ENCODE measurements around the gene TMEM232. TPM values are rescaled to one million over a fixed set of nuclear protein-coding genes. Genes with fewer than 3 reads are reported as not detected.

The TMEM232 gene
- total RNA-seq, result 0.61 and 1.3 TPM in 2 replicates

DNA sequence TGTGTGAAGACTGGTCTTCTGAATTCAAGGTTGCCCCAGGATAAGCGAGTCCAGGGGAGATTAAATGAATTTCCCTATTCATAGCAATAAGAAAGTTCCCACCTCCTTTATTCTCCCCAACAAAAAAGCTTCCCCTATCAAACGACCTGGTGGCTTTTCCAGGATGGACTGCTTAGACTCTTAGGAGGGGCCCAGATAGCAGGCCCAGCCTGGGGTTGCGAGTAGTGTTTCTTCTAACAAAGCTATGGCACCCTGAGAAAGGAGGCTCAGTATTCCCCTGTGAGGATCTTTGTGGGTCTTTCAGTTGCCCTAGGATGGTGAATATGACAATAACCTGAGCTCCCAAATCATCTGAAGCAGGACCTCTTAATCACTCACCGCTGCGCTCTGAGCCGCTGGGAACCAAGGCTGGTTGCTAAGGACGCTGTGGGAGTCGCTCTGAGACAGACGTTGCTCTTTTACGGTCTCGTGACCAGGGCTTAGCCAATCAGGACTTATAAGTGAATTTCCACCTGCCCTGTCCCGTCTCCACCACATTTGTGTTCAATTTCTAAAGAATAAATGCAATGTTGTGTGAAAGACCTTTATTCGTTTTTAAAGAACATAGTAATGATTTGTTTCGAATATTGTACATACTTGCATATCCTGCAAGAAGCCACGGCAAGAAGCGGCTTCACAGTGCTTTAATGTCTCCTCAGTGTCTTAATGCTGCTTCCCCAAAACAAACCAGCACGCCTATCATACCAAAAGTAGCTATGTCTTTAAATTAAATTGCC, at the start of gene TMEM232:
TSS of gene TMEM232 (minus strand) at position 423 of the 776 bp plus-strand sequence. CDS start 59,319 bp downstream, outside the sequence.
- Mint-ChIP-seq H3K27ac (peak within 1 kb of the TSS; percentile 74), H3K36me3 (ENCODE audit: low read depth) (no peaks in the 10 kb centered on the region), H3K27me3 (ENCODE audit: insufficient read depth) (no peaks in the 10 kb centered on the region), H3K4me1 (ENCODE audit: low read depth) (peaks cover 9% of the 10 kb centered on the region), H3K4me3 (peak within 1 kb of the TSS; percentile 85), H3K9me3 (no peaks in the 10 kb centered on the region)
- intact Hi-C loops (cut with micrococcal nuclease), result loop anchor here (1.0 kb wide), 1 partner anchor 12 kb away; no protein-coding TSS in a partner anchor
- DNase-seq (ENCODE audit: low spot score), result peak; percentile 61

GRCh38 chr5:110770286-110770685, 43.8 kb upstream of the TMEM232 start:
- Mint-ChIP-seq H3K36me3 (ENCODE audit: low read depth) (no peaks in the 10 kb centered on the region), H3K27me3 (ENCODE audit: insufficient read depth) (peaks cover 19% of the 10 kb centered on the region), H3K9me3 (no peaks in the 10 kb centered on the region), H3K4me1 (ENCODE audit: low read depth) (no peaks in the 10 kb centered on the region), H3K27ac (no peak overlapping the region), H3K4me3 (no peak overlapping the region)
- DNase-seq (ENCODE audit: low spot score), result no peak
- intact Hi-C loops (cut with micrococcal nuclease), result no loop called here

GRCh38 chr5:110769000-110769681, 42.7 kb upstream of the TMEM232 start:
- Mint-ChIP-seq H3K27ac (no peak overlapping the region), H3K36me3 (ENCODE audit: low read depth) (no peaks in the 10 kb centered on the region), H3K9me3 (no peaks in the 10 kb centered on the region), H3K27me3 (ENCODE audit: insufficient read depth) (peaks cover 19% of the 10 kb centered on the region), H3K4me3 (no peak overlapping the region), H3K4me1 (ENCODE audit: low read depth) (no peaks in the 10 kb centered on the region)
- DNase-seq (ENCODE audit: low spot score), result no peak
- intact Hi-C loops (cut with micrococcal nuclease), result no loop called here

GRCh38 chr5:110768138-110768860, 41.8 kb upstream of the TMEM232 start:
- Mint-ChIP-seq H3K4me1 (ENCODE audit: low read depth) (no peaks in the 10 kb centered on the region), H3K9me3 (no peaks in the 10 kb centered on the region), H3K27ac (no peak overlapping the region), H3K4me3 (no peak overlapping the region), H3K27me3 (ENCODE audit: insufficient read depth) (peaks cover 19% of the 10 kb centered on the region), H3K36me3 (ENCODE audit: low read depth) (no peaks in the 10 kb centered on the region)
- intact Hi-C loops (cut with micrococcal nuclease), result no loop called here
- no peak for DNase-seq (ENCODE audit: low spot score)

DNA sequence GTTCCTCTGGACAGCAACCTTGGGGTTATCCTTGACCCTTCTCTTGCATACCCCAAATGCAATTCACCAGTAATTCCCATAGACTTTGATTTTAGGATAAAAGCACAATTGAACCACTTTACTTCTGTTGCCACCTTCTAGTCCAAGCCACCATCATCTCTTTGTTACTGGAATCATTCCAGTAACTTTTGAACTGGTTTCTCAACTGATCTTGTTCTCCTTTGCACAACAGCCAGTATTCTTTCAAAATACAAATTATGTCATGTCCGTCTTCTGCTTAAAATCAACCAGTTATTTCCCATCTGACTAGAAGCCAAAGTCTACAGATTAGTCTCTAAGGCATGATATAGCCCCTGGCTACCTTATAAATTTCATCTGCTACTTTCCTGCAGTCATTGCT, 33.7 kb upstream of the TMEM232 start:
- no peaks in the 10 kb centered on the region for H3K9me3 Mint-ChIP-seq
- no peak overlapping the region for H3K27ac Mint-ChIP-seq
- intact Hi-C loops (cut with micrococcal nuclease), result no loop called here
- no peaks in the 10 kb centered on the region for H3K27me3 Mint-ChIP-seq (ENCODE audit: insufficient read depth)
- H3K36me3 Mint-ChIP-seq (ENCODE audit: low read depth), result peaks cover 15% of the 10 kb centered on the region
- H3K4me1 Mint-ChIP-seq (ENCODE audit: low read depth), result peaks cover 2% of the 10 kb centered on the region
- H3K4me3 Mint-ChIP-seq, result no peak overlapping the region
- DNase-seq (ENCODE audit: low spot score), result no peak

DNA sequence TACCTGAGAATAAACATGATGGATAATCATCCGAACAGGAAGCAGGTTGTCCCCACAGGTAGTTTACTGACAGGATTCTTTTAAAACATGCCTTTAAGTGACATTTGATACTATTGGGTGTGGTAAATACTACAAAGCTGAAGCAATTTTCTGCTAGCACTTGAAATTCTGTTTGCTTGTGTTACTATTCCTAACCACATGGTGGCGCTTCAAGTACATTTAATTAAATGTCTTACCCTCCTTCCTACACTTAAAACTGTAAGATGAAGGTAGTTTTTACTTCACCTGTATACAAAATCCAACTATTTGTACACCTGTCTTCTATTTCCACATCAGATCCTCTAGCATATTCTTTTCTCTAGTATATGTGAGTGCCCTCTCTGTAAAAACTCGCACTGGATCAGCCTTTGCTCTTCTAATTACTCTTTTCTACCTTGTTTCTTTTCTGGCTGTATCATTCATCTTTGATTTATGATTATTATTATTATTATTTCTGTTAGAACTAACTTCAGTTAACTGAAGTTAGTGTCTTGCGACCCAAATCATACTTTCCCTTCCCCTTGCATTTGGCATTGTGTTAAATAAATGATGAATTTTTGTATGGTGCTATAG, 30.8 kb upstream of the TMEM232 start:
- Mint-ChIP-seq H3K4me3 (no peak overlapping the region), H3K27me3 (ENCODE audit: insufficient read depth) (no peaks in the 10 kb centered on the region), H3K9me3 (no peaks in the 10 kb centered on the region), H3K36me3 (ENCODE audit: low read depth) (peaks cover 28% of the 10 kb centered on the region), H3K27ac (no peak overlapping the region), H3K4me1 (ENCODE audit: low read depth) (peaks cover 31% of the 10 kb centered on the region)
- intact Hi-C loops (cut with micrococcal nuclease), result loop anchor here (1.0 to 2.0 kb wide), 5 partner anchors 108 to 522 kb away; partner anchors contain the start of gene WDR36
- peak; percentile 12 for DNase-seq (ENCODE audit: low spot score)

DNA sequence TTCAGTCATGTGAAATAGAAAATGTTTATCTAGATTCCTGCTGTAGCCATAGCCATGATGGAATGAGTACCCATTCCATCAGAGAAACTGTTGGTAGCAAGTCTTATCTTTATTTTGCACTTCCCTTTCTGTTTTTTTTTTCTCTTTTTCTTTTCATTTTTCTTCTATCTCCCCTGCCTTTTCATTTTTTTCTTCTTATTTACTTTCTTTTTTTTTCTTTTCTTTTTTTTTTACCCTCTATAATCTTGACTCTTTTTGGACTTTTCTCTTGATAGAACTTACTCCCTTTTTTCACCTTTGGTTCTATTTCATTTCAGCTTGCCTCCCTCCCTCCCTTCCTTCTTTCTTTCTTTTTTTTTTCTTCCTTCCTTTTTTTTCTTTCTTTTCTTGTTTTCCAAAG, 27.7 kb upstream of the TMEM232 start:
- H3K4me3 Mint-ChIP-seq, result peak overlapping the region; percentile 12

GRCh38 chr5:110753600-110753999, 27.1 kb upstream of the TMEM232 start:
- H3K4me1 Mint-ChIP-seq (ENCODE audit: low read depth), result peaks cover 60% of the 10 kb centered on the region
- H3K27me3 Mint-ChIP-seq (ENCODE audit: insufficient read depth), result no peaks in the 10 kb centered on the region
- DNase-seq (ENCODE audit: low spot score), result no peak
- H3K4me3 Mint-ChIP-seq, result no peak overlapping the region
- peaks cover 47% of the 10 kb centered on the region for H3K36me3 Mint-ChIP-seq (ENCODE audit: low read depth)
- no peaks in the 10 kb centered on the region for H3K9me3 Mint-ChIP-seq
- intact Hi-C loops (cut with micrococcal nuclease), result loop anchor here (1.0 to 5.0 kb wide), 9 partner anchors 32 to 1407 kb away; partner anchors contain the start of genes MAN2A1 and NREP
- peak overlapping the region; percentile 84 for H3K27ac Mint-ChIP-seq

More for the DNA sequence above, 27.7 kb upstream of the TMEM232 start:
- intact Hi-C loops (cut with micrococcal nuclease), result loop anchor here (5.0 kb wide), 5 partner anchors 67 to 1067 kb away; partner anchors contain the start of genes MAN2A1 and NREP
- H3K27ac Mint-ChIP-seq, result peak overlapping the region; percentile 84
- no peaks in the 10 kb centered on the region for H3K9me3 Mint-ChIP-seq
- no peak for DNase-seq (ENCODE audit: low spot score)
- H3K36me3 Mint-ChIP-seq (ENCODE audit: low read depth), result peaks cover 41% of the 10 kb centered on the region
- H3K4me1 Mint-ChIP-seq (ENCODE audit: low read depth), result peaks cover 54% of the 10 kb centered on the region
- H3K27me3 Mint-ChIP-seq (ENCODE audit: insufficient read depth), result no peaks in the 10 kb centered on the region

GRCh38 chr5:110752953-110753352, 26.5 kb upstream of the TMEM232 start:
- Mint-ChIP-seq H3K9me3 (no peaks in the 10 kb centered on the region), H3K27ac (peak overlapping the region; percentile 92), H3K27me3 (ENCODE audit: insufficient read depth) (no peaks in the 10 kb centered on the region), H3K36me3 (ENCODE audit: low read depth) (peaks cover 48% of the 10 kb centered on the region), H3K4me1 (ENCODE audit: low read depth) (peaks cover 60% of the 10 kb centered on the region), H3K4me3 (peak overlapping the region; percentile 64)
- intact Hi-C loops (cut with micrococcal nuclease), result loop anchor here (1.0 to 5.0 kb wide), 12 partner anchors 14 to 1408 kb away; partner anchors contain the start of genes MAN2A1, NREP, SLC25A46 and WDR36
- no peak for DNase-seq (ENCODE audit: low spot score)

DNA sequence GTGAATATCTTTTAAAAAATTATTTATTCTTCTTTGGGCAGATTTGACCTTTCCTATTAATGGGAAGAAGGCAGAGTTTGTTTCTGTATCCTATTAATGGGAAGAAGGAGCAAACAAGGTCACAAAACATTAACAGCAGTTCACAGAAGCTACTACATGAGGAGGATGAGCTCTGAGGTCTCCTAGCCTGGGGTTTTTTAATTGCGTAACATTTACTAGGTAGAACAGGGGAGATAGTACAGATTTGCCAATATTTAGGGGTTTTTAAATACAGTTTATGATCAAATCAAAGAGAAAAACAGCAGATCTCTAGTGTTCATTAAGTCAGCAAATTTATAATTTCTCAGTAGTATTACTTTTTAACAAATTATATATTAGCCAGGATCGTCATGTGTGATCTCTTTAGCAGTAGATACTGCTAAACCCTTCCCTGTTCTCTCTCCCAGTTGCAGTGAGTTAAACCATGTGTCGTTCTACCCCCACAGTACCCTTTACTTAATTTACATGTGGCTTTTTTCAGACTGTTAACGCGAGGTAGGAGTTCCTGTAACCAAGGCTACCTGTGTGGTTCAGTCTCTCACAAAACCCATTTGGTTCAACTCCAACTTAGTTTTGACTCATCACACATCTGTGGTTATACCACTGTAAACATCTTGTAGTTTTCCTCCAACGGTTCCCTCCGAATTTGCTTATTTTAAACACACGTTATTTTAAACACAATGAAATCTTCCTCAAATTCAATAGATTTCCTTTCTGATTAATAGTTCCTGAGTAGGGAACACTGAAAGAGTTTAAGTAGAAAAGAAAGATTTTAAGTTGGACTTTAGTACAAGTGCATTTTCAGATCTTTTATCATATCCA, 25.7 kb upstream of the TMEM232 start:
- Mint-ChIP-seq H3K9me3 (no peaks in the 10 kb centered on the region), H3K4me3 (peak overlapping the region; percentile 64), H3K27ac (peak overlapping the region; percentile 92), H3K36me3 (ENCODE audit: low read depth) (peaks cover 49% of the 10 kb centered on the region), H3K4me1 (ENCODE audit: low read depth) (peaks cover 60% of the 10 kb centered on the region), H3K27me3 (ENCODE audit: insufficient read depth) (no peaks in the 10 kb centered on the region)
- intact Hi-C loops (cut with micrococcal nuclease), result loop anchor here (1.0 to 5.0 kb wide), 11 partner anchors 13 to 1409 kb away; partner anchors contain the start of genes MAN2A1, NREP, SLC25A46 and WDR36
- DNase-seq (ENCODE audit: low spot score), result peak; percentile 52

DNA sequence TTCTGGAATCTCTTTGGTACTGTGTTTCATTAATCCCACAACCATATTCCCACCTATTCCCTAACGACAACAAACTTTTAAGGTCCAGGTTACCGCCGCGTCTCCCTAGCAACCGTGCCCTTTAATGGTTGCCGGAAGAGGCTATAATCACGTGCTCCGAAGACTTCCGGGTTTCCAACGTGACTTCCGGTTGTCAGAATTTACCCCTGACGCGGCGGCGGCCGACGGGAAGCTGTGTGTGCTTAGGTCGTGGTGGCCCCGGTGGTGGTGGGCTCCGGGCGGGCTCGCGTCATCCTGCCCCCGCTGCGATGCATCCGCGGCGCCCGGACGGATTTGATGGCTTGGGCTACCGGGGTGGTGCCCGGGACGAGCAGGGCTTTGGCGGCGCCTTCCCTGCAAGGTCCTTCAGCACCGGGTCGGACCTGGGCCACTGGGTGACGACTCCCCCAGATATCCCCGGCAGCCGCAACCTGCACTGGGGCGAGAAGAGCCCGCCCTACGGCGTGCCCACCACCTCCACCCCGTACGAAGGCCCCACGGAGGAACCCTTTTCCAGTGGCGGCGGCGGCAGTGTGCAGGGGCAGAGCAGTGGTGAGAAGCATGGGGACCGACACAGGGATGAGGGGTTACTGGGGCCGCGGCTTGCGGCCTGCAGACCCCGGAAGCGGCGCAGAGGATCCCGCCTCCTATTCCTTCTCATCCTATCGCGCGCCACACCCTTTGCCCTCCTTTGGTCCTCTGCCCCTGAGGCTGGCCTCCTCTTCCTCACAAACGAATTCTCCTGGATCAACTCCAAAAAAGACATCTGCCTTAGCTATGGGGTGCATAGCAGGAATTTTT, 12.6 kb upstream of the TMEM232 start, which contains the start of gene SLC25A46:
TSS of gene SLC25A46 (plus strand) at position 196 of the 840 bp plus-strand sequence. CDS start at position 309, 113 bp downstream.
- Mint-ChIP-seq H3K4me3 (peak within 1 kb of the TSS; percentile 97), H3K36me3 (ENCODE audit: low read depth) (peaks cover 7% of the 10 kb centered on the region), H3K27me3 (ENCODE audit: insufficient read depth) (peaks cover 11% of the 10 kb centered on the region), H3K9me3 (no peaks in the 10 kb centered on the region), H3K27ac (peak within 1 kb of the TSS; percentile 96), H3K4me1 (ENCODE audit: low read depth) (peaks cover 39% of the 10 kb centered on the region)
- intact Hi-C loops (cut with micrococcal nuclease), result loop anchor here (1.0 to 5.0 kb wide), 10 partner anchors 13 to 1423 kb away; partner anchors contain the start of genes MAN2A1, NREP, STARD4 and TMEM232
- peak; percentile 85 for DNase-seq (ENCODE audit: low spot score)
